ENCODE measurements around the gene COL4A3.

GRCh38 chr2:227287771-227288170 lies 123.3 kb downstream of the COL4A3 start:
- TF ChIP-seq CTCF (conservative IDR thresholded peaks at IDR 0.05 in 1 of 2, IDR thresholded peaks at IDR 0.05 in 1 of 2; ENCODE audit: extremely low read depth in 1 of 2, insufficient read depth in 1 of 2, low read depth in 1 of 2, low read length in 2 of 2) = no peak
- TF ChIP-seq EZH2 (IDR thresholded peaks at IDR 0.05; ENCODE audit: borderline replicate concordance, low read length) = no peak
